Muscle of back (tissue), 11 donors: ENCODE data around the gene TAAR6. TPM values are rescaled to one million over a fixed set of nuclear protein-coding genes. Genes with fewer than 3 reads are reported as not detected.
"Not testable (repeated sequence)": the region's sequence is repeated elsewhere in the genome, so short reads cannot be mapped to it uniquely, and the experiment has no call there.

Experiments
- DNase-seq, 3 donors: peaks; one replicate each; pipeline versions ENCODE4 v3.0.0 to v3.0.0-alpha.2; 2013
- polyA plus RNA-seq, 10 donors: library from polyadenylated mRNA; unstranded; fragments of 120-200 nt; gene quantifications; one replicate each; pipeline ENCODE4 v1.2.1, GENCODE V29; 2013; ENCODE audit not compliant: insufficient read length in 10 of 10

The TAAR6 gene
- polyA plus RNA-seq, 10 donors = not detected

DNA sequence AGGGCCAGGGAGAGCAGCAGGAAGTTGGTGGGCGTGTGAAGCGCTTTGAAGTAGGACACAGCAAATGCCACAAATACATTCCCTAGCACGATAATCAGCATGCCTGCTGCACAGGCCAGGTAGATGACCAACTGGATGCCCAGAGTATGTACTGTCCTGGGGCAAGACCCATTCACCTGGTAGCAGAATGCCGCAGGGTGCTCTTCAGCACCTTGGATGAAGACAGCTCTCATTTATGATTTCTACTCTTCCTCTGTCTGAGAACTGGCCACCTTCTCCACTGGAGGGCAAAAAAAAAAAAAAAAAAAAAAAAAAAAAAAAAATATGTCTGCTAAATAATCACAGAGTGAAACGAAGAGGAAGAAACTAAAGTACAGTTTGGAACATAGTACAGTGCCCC is 19.3 kb downstream of the TAAR6 start, which contains the start of gene TAAR5:
Gene TAAR5, minus strand, starts transcription at position 288 of the 400 bp plus-strand sequence. Its CDS starts 55 bp downstream, at position 233.
- DNase-seq = no peak

DNA sequence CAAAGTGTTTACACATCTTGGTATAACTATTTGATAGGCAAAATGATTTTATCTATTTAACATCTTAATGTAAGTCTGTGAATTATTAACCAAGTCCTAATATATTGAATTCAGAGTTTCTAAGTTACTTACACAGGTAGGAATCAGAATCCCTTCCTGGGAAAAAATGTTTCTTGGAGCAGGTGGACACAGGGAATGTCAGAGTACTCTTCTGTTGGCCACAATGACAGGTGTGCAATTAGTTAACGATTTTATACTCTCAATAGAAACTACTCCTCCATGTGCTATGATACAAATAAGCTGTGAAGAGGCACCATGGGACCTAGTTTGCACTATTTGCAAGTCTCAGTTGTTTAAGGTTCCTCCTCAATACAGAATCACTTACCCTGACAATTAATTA is 20.2 kb downstream of the TAAR6 start:
- no peak for DNase-seq

DNA sequence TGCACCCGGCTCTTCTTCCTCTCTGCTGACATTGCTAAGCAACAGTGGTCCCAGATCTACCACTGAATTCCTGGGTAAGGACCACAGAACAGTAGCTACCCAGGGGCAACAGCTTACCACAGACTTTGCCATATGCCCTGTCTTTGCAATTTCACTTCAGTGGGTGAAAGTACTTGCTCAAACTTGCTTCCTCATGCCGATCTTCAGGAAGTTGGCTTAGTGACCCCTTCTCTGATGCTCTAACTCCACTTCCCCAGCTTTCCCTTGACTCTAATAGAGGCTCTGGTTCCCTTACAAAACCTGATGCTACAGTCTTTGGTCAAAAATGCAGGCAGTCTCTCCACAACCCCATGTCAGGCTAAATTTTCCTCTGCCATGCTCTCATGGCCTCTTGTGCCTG is 22.7 kb downstream of the TAAR6 start:
- DNase-seq = no peak

DNA sequence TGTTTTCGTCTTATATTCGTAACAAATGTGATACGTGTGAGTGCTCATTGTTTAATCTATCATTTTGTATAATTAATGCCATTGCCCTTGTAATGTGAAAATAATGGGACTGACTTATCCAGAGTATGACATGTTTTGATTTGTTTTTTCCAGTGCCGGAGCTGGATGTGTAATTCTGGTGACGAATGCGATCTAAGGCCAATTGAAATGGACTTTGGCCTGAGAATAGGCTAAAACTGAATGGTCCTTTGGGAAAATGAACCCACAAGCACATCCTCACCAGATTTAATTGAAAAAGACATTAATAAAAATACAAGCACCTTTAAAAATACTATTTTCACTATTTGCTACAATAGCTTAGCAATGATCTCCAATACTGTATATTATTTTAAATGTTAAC is 26.1 kb downstream of the TAAR6 start:
- DNase-seq = no peak

DNA sequence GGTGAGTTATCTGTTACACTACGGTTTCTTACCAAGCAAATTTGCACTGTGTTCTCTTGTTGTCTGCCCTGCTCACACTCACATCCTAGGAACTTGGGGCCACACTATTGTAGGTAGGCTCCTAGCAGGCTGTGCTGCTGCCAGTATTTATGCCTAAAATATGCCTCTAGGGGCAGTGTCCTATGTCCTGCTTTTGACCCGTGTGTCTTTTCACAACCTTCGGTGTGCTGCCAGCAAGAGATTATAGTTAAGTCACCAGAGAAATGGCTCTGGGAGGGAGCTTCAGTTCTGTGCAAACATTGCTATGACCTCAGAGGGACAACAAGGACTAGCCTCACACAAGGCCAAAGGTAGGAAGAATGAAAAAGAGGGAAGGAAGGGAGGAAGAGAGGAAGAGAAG is 28.4 kb downstream of the TAAR6 start:
- DNase-seq = no peak

DNA sequence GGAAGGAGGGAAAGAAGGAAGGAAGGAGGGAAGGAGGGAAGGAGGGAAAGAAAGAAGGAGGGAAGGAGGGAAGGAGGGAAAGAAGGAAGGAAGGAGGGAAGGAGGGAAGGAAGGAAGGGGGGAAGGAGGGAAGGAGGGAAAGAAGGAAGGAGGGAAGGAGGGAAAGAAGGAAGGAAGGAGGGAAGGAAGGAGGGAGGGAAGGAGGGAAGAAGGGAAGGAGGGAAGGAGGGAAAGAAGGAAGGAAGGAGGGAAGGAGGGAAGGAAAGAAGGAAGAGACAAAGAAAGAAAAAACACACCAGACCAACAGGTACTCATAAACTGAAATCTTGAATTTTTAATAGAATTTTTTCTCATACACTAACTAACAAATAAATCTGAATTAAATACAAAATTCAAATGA is 30.8 kb downstream of the TAAR6 start:
- DNase-seq = not testable (repeated sequence)

DNA sequence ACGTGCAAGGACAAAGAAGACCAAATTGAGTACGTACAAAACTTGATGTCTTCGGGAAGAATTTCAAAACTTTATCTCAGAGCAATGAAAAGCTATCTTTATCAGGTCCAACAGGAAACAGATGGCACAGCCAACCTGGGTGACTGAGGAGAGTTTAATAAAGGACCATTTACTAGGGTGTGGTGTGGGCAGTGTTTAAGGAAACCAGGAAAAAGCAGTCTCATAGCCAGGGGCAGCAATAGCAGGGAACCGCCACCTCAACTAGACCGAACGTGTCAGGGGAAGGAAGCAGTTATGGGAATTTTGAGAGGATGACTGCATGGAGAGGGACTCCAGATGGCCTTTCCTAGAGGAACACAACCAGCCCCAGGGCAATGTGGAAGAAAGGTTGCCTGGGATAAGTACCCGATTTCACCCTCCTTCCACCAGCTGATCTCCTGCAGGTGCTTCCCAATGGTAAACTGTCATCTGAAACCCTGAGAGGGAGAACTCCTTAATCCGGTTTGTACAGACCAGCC is 34.6 kb downstream of the TAAR6 start:
- DNase-seq = no peak

DNA sequence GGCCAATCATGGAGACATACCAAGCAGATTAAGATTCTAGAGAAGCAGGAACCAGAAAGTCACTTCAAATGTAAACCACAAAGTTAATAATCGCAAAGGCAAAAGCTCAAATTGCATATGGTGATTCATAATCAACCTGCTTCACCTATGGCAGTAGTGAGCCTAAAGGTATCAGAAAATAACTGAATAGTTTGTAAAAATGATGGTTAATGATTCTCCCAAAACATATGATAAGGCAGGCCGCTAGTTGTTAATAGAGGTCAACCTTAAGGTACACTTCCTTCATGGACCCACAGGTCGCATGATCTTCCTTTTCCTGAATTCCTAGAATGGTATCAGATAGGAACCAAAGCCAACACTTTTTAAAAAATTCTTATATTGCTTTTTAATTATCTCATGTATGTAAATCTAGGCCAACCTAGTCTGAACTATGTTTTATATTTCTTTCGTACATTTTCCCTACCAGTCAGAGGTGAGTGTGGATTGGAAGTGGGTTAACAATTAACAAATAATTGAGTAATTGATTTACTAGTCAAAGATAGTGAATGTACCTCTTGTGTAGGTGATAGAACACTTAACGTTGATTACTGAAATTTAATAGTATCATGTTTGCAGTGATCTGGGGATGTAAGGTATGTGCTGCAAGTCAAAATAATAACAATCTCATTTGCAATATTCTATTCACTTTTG is 37.6 kb downstream of the TAAR6 start:
- no peak for DNase-seq

DNA sequence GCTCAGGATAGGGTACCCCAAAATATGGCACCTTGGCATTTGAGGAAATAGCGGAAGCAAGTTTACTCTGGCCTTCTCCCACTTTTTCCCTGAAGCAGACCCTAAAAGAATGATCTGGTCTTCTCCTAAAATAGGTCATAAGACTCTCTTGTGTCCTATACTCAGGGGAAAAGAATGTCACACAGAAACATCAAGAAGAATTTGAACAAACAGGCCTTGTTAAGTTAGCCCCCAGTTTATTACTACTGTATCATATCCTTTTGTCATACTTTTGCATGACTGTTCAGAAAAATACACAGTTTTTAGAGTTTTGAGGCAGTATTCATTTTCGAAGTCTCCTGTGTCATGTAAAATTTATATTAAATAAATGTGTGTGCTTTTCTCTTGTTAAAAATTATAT is 41.5 kb downstream of the TAAR6 start:
- DNase-seq = no peak

DNA sequence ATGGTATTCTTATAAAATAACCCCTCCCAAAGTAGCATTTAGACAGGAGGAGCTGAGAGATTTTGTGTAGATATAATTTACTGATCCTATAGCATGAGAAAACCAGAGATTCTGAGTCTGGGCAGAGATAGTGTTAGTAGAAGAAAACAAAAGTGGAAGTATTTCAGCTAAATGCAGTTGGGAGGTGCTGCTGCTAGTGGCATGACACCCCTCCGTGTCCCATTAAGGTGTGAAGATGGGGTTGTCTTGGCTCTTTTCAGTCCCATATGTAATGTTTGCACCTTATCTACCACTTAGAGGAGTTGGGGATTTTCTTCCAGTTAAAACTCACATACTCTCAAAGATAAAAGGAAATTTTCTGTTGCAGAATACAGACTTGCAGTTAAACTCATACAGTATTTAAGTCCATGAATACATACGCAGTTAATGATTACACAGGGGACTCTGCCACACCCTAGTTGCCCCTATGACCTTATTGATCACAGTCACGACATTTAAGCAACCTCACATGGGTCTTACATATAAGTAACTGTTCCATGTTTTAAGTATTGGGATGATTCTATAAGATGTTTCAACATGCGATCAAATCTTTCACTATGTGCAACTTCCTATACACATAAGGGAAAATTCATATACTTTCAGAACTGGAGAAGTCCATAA is 42.5 kb downstream of the TAAR6 start:
- DNase-seq = no peak

DNA sequence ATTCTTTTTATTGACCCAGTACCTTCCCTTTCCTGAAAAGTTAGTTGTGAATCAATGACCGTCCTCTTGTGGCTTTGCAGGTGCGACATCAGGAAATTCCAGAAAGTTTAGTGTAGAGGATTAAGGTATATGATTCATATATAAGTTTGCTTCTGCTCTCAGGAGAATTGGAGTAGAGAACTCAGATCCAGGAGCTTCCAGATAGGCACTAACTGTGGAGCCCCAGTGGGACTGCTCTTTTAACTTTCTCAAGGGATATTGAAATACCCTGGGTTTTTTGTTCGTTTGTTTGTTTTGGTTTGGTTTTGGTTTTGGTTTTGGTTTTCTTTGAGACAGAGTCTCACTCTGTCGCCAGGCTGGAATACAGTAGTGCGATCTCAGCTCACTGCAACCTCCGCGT is 44.4 kb downstream of the TAAR6 start:
- no peak for DNase-seq

DNA sequence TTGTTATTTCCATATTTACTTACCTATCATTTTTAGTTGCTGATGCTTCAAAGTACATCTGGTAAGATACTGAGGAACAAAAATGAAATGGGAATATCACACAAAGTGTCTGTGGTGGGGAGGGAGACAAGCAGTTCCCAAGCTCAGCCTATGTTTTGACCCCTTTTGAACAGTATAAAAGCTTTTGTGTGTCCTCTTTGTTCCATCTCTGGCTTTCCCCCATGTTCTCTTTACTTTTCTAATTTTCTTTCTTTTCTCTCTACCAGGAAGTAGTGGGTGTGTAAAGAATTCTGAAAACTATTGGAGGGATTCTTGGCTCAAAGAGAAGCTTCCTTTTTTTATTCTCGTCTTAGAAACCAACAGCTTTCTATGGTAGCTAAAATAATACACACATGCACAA is 46.6 kb downstream of the TAAR6 start:
- DNase-seq = no peak

Other genes with a start within 250 kb of the TAAR6 start
- gene MOXD1, start 168.8 kb upstream of the TAAR6 start, polyA plus RNA-seq = 10 to 100 TPM in 2 of 10 donors, 1 to 10 TPM in 8; 1.9 to 21.7 (median 3.8) TPM
- gene STX7, start 57.2 kb upstream of the TAAR6 start, polyA plus RNA-seq = 10 to 100 TPM; 30.7 to 51.8 (median 37.0) TPM
- gene TAAR9, start 32.0 kb upstream of the TAAR6 start, polyA plus RNA-seq = not detected
- gene TAAR8, start 17.6 kb upstream of the TAAR6 start, polyA plus RNA-seq = not detected
- gene TAAR5, start 19.4 kb downstream of the TAAR6 start, polyA plus RNA-seq = not detected
- not detected for gene TAAR2, start 54.0 kb downstream of the TAAR6 start, polyA plus RNA-seq
- gene TAAR1, start 88.9 kb downstream of the TAAR6 start, polyA plus RNA-seq = not detected
- gene VNN1, start 143.7 kb downstream of the TAAR6 start, polyA plus RNA-seq = under 1 TPM; 0.12 to 0.43 (median 0.26) TPM
- gene VNN2, start 187.6 kb downstream of the TAAR6 start, polyA plus RNA-seq = 1 to 10 TPM in 2 of 10 donors, under 1 TPM in 8; 0.12 to 1.8 (median 0.86) TPM
- gene SLC18B1, start 228.3 kb downstream of the TAAR6 start, polyA plus RNA-seq = 10 to 100 TPM in 4 of 10 donors, 1 to 10 TPM in 6; 8.1 to 12.1 (median 9.7) TPM
- gene RPS12, start 244.2 kb downstream of the TAAR6 start, polyA plus RNA-seq = 1,000 to 10,000 TPM; 2,169 to 3,080 (median 2,509) TPM